Measurements from ENCODE around the gene BET1. TPM values are rescaled to one million over a fixed set of nuclear protein-coding genes. Genes with fewer than 3 reads are reported as not detected.

The BET1 gene
- total and polyA plus RNA-seq, 2 of the 8 experiments (the other 6 are each of a cell fraction or from before 2014, with no cell fraction given), result 20.6 to 31.7 TPM

- no peak for TF ChIP-seq CHD7 (IDR thresholded peaks at IDR 0.05; ENCODE audit: insufficient replicate concordance, low read length)
- TF ChIP-seq TEAD4 (IDR thresholded peaks at IDR 0.05; ENCODE audit: low read depth, low read length), result no peak
- TF ChIP-seq BRCA1 (IDR thresholded peaks at IDR 0.05; ENCODE audit: low read depth, low read length), result no peak
- TF ChIP-seq KDM1A (IDR thresholded peaks at IDR 0.05; ENCODE audit: borderline replicate concordance, low read length), result no peak
- TF ChIP-seq SUZ12 (IDR thresholded peaks at IDR 0.05; ENCODE audit: low read length), result no peak
- no peak for TF ChIP-seq NRF1 (IDR thresholded peaks at IDR 0.05; ENCODE audit: low read depth, low read length)
Observed at GRCh38 chr7:93987297-93987696, 16.9 kb downstream of the BET1 start (continued).
